ENCODE data around the gene PFDN5. TPM values are rescaled to one million over a fixed set of nuclear protein-coding genes. Genes with fewer than 3 reads are reported as not detected.
A peak's percentile ranks its signal among the peaks of the same experiment; 100 is the strongest.

Gene PFDN5
- total and polyA plus RNA-seq, 2 experiments from 2014 or later = 377 to 441 TPM

DNA sequence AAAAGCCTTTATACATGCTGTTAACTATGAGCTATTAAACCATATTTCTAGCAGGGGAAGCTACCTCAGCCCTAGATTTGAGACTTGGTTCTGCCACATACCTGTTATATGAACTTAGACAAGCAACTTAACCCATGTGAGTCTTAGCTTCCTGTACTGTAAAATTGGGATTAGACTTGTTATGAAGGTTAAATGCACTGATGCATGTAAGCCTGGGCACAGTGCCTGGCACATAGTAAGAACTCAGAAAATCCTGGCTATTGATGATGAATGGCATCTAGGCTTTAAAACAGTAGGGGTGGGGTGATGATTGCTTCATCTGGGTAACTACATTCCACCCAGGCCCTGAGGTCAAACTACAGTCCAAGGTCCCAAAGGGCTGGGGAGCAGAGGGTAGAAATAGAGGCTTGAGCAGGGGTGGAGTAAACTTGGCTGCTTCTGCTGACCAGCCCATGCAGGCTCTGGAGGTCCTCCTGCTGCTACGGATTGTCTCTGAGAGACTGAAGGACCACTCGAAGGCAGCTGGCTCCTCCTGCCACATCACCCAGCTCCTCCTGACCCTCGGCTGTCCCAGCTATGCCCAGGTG lies 16.0 kb upstream of the PFDN5 start:
- Histone ChIP-seq H2AFZ (no peak overlapping the region), H3K9me2 (replicated peaks; ENCODE audit: insufficient read depth) (no peaks in the 10 kb centered on the region), H3K36me3 (replicated peaks; ENCODE audit: insufficient read depth, low read depth) (no peaks in the 10 kb centered on the region), H3K27ac (no peak overlapping the region), H4K20me1 (ENCODE audit: insufficient read depth, poor library complexity, severe bottlenecking) (no peaks in the 10 kb centered on the region), H3K27me3 (no peaks in the 10 kb centered on the region), H3K9me3 (ENCODE audit: low read depth) (no peaks in the 10 kb centered on the region), H3K4me3 (no peak overlapping the region), H3K4me2 (peak overlapping the region; percentile 36), H3K4me1 (ENCODE audit: insufficient read depth) (no peaks in the 10 kb centered on the region), H3K79me2 (no peaks in the 10 kb centered on the region)
- no peak for TF ChIP-seq EZH2 (IDR thresholded peaks at IDR 0.05; ENCODE audit: borderline replicate concordance)
- no peak for TF ChIP-seq EZH2phosphoT487 (IDR thresholded peaks at IDR 0.05; ENCODE audit: low read depth, severe bottlenecking, unreplicated experiment)
- TF ChIP-seq, protein P1, sequence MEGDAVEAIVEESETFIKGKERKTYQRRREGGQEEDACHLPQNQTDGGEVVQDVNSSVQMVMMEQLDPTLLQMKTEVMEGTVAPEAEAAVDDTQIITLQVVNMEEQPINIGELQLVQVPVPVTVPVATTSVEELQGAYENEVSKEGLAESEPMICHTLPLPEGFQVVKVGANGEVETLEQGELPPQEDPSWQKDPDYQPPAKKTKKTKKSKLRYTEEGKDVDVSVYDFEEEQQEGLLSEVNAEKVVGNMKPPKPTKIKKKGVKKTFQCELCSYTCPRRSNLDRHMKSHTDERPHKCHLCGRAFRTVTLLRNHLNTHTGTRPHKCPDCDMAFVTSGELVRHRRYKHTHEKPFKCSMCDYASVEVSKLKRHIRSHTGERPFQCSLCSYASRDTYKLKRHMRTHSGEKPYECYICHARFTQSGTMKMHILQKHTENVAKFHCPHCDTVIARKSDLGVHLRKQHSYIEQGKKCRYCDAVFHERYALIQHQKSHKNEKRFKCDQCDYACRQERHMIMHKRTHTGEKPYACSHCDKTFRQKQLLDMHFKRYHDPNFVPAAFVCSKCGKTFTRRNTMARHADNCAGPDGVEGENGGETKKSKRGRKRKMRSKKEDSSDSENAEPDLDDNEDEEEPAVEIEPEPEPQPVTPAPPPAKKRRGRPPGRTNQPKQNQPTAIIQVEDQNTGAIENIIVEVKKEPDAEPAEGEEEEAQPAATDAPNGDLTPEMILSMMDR (IDR thresholded peaks at IDR 0.05; ENCODE audit: poor library complexity) = no peak
- no peak for DNase-seq (ENCODE audit: low spot score)
- 91% methylated on average over 3 of the region's 3 CpGs for WGBS (ENCODE audit: low lambda C conversion rate, missing lambda C conversion rate)

DNA sequence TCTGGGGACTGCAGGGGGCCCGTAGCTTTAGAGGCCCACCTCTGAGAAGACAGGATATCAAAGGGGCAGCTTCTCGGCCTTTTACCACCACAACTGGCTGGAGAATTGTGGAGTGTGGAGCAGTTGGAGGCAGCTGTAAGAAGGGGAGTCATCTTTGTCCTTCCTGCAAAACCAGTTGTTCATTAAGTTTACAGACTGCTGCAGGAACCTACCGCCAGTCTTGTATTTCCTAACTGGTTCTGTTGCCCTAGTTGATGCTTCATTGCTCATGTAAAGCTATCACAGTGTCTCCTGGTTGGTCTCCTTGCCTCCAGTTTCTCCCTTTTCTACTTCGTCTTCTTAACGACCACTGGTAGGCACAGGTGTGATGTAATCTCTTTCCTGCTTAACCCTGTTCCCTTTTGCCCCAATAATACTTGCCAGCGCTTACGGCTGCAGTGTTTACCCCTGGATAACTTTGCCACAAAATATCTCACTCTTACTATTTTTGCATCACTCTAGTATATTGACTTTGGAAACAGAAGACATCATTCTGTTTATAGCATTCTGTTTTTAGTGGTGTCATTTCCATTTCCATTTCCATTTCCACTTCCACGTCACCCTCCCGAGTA lies 15.3 kb upstream of the PFDN5 start:
- TF ChIP-seq EZH2phosphoT487 (IDR thresholded peaks at IDR 0.05; ENCODE audit: low read depth, severe bottlenecking, unreplicated experiment) (no peak), EZH2 (IDR thresholded peaks at IDR 0.05; ENCODE audit: borderline replicate concordance) (no peak)
- TF ChIP-seq, protein P1 (IDR thresholded peaks at IDR 0.05; ENCODE audit: poor library complexity) = no peak
- Histone ChIP-seq H4K20me1 (ENCODE audit: insufficient read depth, poor library complexity, severe bottlenecking) (no peaks in the 10 kb centered on the region), H3K4me2 (peak overlapping the region; percentile 36), H3K4me3 (no peak overlapping the region), H3K79me2 (no peaks in the 10 kb centered on the region), H3K9me2 (replicated peaks; ENCODE audit: insufficient read depth) (no peaks in the 10 kb centered on the region), H3K4me1 (ENCODE audit: insufficient read depth) (no peaks in the 10 kb centered on the region), H2AFZ (no peak overlapping the region), H3K36me3 (replicated peaks; ENCODE audit: insufficient read depth, low read depth) (no peaks in the 10 kb centered on the region), H3K27me3 (no peaks in the 10 kb centered on the region), H3K27ac (no peak overlapping the region), H3K9me3 (ENCODE audit: low read depth) (no peaks in the 10 kb centered on the region)
- DNase-seq (ENCODE audit: low spot score) = no peak
- 95% methylated on average over 9 of the region's 9 CpGs for WGBS (ENCODE audit: low lambda C conversion rate, missing lambda C conversion rate)

DNA sequence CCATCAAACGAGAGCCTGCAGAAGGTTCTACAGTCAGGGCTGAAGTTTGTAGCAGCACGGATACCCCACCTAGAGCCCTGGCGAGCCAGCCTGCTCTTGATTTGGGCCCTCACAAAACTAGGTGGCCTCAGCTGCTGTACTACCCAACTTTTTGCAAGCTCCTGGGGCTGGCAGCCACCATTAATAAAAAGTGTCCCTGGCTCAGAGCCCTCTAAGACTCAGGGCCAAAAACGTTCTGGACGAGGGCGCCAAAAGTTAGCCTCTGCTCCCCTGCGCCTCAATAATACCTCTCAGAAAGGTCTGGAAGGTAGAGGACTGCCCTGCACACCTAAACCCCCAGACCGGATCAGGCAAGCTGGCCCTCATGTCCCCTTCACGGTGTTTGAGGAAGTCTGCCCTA lies 8.9 kb upstream of the PFDN5 start:
- Histone ChIP-seq H3K36me3 (replicated peaks; ENCODE audit: insufficient read depth, low read depth) (no peaks in the 10 kb centered on the region), H3K4me1 (ENCODE audit: insufficient read depth) (no peaks in the 10 kb centered on the region), H3K27me3 (no peaks in the 10 kb centered on the region), H3K79me2 (no peaks in the 10 kb centered on the region), H3K9me2 (replicated peaks; ENCODE audit: insufficient read depth) (no peaks in the 10 kb centered on the region), H2AFZ (no peak overlapping the region), H4K20me1 (ENCODE audit: insufficient read depth, poor library complexity, severe bottlenecking) (no peaks in the 10 kb centered on the region), H3K9me3 (ENCODE audit: low read depth) (no peaks in the 10 kb centered on the region), H3K4me2 (no peak overlapping the region), H3K27ac (no peak overlapping the region), H3K4me3 (no peak overlapping the region)
- TF ChIP-seq, protein P1 (IDR thresholded peaks at IDR 0.05; ENCODE audit: poor library complexity) = no peak
- TF ChIP-seq EZH2 (IDR thresholded peaks at IDR 0.05; ENCODE audit: borderline replicate concordance) = no peak
- TF ChIP-seq EZH2phosphoT487 (IDR thresholded peaks at IDR 0.05; ENCODE audit: low read depth, severe bottlenecking, unreplicated experiment) = no peak
- DNase-seq (ENCODE audit: low spot score) = no peak
- 92% methylated on average over 9 of the region's 9 CpGs for WGBS (ENCODE audit: low lambda C conversion rate, missing lambda C conversion rate)

Data from hepatocyte (in vitro differentiated cells).